ENCODE measurements around the gene ZNF71.

The ZNF71 gene

DNA sequence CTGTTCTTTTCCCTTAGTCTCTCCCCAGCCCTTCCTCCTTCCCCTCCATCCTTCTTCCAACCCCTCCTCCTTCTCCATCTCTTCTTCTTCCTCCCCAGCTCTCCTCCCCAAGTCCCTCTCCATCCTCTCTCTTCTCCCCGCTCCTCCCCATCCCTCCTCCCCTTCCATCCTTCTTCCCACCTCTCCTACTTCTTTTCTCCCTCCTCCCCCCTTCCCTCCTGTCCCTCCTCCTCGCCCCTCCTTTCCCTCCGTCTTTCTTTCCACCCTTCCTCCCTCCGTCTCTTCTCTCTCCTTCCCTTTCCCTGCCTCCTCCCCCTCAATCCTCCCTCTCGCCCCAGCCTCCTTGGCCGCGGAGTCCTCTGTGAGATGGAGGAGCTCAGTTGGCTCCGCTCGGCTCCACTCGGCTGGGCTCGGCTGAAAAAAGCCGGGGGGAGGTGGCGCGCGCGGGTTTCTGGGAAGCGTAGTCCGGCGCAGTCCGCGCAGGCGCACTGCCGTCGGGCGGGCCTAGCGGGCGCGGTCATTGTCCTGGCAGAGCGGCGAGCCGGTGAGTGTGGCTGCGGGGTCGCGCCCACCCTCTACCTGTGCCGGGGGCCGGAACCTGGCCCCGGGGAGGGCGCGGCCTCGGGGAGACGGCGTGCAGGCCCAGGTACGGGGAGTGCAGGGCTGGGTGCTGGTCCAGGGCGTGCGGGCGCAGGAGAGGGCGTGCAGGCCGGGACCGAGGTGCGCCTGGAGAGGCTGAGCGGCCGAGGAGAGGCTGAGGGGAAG lies at the start of gene ZNF71:
ZNF71 (plus strand) TSS at position 520 of the 765 bp plus-strand sequence. CDS start 6,257 bp downstream, outside the sequence.
- DNase-seq (ENCODE audit: low read depth), result peak; percentile 66

DNA sequence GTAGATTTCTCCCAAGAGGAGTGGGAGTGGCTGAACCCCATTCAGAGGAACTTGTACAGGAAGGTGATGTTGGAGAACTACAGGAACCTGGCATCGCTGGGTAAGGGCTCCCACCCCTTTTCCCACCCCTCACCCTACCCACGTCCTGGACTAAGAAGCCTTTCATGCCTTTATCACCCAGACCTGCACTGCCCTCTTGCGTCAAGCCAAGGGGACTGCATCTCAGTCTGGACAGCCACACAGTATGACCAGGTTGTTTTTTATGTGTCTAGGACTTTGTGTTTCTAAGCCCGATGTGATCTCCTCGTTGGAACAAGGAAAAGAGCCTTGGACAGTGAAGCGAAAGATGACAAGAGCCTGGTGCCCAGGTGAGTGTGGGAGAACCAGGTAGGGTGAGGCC lies 47.6 kb upstream of the ZNF71 start:
- no peak for DNase-seq (ENCODE audit: low read depth)

DNA sequence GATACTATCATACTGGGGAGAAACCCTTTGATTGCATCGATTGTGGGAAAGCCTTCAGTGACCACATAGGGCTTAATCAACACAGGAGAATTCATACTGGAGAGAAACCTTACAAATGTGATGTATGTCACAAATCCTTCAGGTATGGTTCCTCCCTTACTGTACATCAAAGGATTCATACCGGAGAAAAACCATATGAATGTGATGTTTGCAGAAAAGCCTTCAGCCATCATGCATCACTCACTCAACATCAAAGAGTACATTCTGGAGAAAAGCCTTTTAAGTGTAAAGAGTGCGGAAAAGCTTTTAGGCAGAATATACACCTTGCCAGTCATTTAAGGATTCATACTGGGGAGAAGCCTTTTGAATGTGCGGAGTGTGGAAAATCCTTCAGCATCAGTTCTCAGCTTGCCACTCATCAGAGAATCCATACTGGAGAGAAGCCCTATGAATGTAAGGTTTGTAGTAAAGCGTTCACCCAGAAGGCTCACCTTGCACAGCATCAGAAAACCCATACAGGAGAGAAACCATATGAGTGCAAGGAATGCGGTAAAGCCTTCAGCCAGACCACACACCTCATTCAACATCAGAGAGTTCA lies 40.7 kb upstream of the ZNF71 start:
- no peak for DNase-seq (ENCODE audit: low read depth)

DNA sequence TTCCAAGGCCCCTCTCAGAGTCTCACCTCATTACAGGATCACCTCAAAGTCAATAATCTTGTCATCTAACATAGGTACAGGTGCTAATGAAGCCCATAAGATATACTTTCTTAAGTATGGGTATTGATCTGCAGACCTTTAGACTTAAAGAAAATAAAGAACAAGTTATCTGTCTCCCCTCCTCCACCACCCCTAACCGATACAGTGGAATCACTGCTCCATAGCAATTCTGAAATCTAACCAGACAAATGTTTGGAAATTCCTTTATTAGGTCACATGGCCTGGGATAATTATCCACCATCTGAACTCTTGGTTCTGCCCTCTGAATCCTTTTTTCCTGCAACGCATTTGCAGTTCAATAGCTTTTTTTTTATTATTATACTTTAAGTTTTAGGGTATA lies 32.3 kb upstream of the ZNF71 start:
- no peak for DNase-seq (ENCODE audit: low read depth)

DNA sequence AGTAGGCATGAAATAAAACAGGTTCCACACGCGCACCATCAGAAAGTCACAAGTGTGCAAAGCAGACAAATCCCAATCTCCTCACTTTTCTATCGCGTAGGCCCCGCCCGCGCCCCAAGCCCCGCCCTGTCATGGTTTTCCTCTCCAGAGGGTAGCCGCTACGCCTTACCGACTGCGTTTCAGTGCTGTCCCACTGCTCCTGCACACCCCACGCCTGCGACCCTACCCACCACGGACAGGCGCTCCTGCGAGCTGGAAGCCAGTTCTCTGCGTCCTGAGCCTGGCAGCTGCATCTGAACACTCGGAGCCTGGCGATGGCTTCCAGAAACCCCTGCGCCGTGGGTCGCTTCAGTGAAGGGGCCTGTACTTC lies 28.2 kb upstream of the ZNF71 start:
- DNase-seq (ENCODE audit: low read depth), result no peak

DNA sequence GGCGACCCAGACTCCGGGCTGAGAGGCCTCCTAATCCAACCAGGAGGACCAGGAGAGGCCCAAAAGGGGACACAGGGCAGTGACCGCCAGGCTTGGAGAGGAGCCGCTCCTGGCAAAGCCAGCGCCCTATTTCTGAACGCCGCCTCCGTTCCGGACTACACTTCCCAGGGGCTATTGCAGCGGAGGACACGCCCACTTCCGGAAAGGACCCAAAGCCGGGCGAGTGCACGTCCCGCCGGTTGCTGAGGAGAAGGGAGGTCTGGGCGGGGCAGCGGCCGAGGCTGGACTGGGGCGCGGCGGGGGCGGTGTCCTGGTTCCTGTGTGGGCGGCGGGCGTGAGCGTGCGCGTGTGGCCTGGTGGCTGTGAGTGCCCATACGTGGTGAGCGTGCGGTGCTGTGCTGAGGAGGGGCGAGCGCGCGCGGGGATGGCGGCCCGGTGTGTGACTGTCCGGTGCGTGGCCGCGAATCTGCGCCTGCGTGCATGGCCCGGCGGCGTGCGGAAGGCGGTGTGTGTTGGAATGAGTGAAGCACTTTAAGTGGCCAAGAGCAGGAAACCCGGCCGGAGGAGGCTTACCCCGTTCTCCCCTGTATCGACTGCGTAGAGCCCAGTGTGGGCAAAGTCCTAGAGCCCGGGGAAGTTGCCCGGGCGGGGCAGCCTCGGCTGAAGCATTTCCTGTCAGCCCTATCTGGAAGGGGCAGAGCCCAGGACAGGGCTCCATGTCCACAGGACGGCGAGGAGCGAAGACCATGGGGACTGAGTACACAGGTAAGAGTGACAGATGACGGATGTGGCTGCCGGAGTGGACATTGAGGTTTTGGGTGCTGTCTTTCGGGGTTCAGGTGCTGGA lies 27.6 kb upstream of the ZNF71 start, which contains the start of gene ZNF470:
ZNF470 (plus strand) TSS at position 195 of the 847 bp plus-strand sequence. CDS start 2,844 bp downstream, outside the sequence.
- DNase-seq (ENCODE audit: low read depth), result peak; percentile 66

DNA sequence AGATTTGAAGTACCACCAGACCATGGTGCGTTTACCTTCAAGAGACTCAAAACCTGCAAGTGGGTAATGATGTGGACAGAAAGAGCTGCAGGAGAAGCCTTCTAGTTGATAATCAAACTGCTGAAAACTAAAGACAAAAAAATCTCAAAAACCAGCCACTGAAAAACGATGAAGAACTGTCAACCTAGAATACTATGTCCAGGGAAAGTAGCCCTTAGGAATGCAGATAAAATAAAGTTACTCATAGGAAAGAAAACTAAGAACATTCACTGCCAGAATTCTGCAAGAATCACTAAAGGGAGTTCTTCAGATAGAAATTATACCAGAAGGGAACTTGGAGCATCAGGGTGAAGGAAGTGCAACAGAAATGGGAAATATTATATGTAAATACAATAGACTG lies 22.5 kb upstream of the ZNF71 start:
- DNase-seq (ENCODE audit: low read depth), result no peak

DNA sequence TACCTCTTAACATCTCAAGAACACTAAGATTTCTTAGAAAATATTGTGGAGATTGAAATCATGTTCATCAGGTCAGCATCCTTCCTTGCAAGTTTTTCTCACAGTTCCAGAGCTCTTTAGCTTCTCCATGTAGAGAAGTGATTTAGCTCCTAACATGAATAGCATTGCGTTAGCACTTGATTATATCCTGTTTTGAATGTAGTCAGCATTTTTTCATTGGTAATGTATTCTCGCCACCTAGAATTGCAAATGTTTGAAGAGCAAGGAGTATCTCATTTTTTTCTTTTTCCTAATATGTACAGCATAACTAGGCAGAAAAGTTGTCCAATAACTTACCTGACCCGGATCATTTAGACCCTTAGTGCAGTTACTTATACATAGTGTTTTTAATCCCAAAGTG lies 21.2 kb upstream of the ZNF71 start:
- no peak for DNase-seq (ENCODE audit: low read depth)

DNA sequence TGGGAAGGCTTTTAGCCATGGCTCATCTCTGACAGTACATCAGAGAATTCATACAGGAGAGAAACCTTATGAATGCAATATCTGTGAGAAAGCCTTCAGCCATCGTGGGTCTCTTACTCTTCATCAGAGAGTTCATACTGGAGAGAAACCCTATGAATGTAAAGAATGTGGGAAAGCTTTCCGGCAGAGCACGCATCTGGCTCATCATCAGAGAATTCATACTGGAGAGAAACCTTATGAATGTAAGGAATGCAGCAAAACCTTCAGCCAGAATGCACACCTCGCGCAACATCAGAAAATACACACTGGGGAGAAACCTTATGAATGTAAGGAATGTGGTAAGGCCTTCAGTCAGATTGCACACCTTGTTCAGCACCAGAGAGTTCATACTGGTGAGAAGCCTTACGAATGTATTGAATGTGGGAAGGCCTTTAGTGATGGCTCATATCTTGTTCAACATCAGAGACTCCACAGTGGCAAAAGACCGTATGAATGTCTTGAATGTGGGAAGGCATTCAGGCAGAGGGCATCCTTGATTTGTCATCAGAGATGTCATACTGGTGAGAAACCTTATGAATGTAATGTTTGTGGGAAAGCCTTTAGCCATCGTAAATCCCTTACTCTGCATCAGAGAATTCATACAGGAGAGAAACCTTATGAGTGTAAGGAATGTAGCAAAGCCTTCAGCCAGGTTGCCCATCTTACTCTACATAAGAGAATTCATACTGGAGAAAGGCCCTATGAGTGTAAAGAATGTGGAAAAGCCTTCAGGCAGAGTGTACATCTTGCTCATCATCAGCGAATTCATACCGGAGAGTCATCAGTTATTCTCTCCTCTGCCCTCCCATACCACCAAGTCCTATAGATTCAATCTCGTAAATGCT lies 17.1 kb upstream of the ZNF71 start:
- no peak for DNase-seq (ENCODE audit: low read depth)

DNA sequence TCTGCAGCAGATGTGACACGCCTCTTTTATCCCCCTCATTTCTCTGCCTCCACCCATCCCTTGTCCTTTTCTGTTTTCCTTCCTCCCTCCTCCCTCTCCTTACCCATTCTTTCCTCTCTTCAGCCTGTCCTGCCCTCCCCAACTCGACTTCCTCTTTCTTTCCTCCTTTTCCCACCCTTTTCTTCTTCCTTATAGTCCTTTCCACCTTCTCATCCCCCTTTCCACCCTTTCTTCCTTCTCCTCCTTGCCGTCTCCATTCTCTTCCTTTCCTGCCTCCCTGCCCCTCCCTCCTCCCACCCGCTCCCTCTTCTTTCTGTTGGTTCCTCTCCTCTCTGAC lies 688 bp upstream of the ZNF71 start:
- DNase-seq (ENCODE audit: low read depth), result no peak

DNA sequence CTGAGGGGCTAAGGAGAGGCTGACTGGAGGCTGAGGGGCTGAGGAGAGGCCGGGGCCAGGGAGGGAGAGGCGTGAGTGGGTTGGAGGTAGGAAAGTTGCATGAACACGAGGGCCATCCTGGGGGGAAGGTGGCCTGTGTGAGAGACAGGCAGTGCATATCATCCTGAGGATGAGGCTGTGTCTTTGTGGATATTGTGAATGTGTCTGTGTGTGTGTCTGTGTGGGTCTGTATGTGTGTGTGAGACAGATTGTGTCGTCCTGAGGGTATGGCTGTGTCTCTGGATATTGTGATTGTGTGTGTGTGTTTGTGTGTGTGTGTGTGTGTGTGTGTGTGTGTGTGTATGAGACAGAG lies 422 bp downstream of the ZNF71 start:
- DNase-seq (ENCODE audit: low read depth), result no peak

DNA sequence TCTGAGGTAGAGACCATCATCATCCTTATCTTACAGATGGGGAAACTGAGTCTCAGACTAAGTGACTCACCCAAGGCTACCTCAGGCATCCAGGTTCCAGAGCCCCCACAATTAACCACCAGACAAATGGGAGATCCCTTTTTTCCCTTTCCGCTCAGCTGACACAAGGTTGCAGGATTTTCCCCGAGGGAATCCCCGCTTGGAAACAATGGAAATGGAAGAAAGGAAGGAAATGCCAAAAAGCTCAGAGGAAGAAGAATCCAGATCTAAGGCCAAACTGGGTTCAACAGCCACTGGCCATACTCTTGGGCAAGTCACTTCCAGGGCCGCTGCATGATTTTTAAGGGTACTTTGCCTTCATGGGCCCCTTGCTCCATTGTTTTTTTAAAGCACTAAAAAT lies 1.6 kb downstream of the ZNF71 start:
- DNase-seq (ENCODE audit: low read depth), result no peak

DNA sequence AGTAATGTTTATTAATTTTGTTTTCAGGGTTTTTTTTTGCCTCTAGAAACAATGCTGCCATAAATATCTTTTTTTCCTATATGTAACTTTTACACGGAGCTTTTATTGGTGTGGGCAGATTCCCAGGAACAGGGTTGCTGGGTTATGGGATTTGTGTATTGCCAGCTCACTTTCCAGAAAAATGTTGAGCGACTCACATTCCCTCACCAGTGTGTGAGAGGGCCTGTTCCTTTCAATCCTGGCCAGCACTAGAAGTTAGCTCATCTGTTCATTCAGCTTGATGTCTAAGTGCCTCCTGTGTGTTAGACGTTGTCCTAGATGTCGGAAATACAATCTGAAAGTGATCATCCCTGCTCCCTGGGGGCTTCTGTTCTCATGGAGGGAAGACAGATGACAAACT lies 2.6 kb downstream of the ZNF71 start:
- DNase-seq (ENCODE audit: low read depth), result no peak

DNA sequence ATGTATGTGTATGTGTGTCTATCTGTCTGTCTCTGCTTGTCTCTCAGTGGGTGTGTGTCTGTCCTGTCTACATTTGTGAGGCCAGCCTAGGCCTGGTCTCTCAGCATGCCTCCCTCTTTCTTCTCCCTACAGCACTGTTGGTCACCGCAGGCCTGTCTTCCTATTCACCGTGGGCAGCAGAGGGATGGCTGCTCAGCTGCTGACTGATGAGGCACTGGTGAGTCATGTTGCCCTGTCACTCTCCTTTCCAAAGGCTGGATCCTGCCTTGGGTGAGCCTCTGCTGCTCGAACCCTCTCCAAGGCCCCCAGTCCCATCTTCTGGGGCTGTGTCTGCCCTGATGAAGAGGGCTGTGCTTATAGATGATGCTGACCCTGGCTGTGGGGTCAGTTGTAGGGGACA lies 6.3 kb downstream of the ZNF71 start:
- DNase-seq (ENCODE audit: low read depth), result no peak

DNA sequence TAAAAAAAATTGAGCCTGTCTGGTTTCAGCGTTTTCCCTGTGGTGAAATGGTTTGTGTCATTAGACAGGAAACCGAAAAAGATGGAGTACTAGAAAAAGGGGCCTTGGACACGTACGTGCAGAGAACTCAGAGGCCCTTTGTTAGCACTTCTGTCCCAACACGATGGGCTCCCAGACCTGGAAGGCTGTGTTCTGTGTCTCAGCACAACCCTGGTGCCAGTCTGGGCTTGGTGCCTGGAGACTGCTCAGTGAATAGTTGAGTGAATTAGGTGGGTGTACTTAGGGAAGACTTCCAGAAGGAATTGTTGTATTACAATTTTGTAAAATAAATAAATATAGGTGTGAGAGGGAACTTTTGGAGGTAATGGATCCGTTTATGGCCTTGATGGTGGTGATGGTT lies 8.7 kb downstream of the ZNF71 start:
- DNase-seq (ENCODE audit: low read depth), result no peak

DNA sequence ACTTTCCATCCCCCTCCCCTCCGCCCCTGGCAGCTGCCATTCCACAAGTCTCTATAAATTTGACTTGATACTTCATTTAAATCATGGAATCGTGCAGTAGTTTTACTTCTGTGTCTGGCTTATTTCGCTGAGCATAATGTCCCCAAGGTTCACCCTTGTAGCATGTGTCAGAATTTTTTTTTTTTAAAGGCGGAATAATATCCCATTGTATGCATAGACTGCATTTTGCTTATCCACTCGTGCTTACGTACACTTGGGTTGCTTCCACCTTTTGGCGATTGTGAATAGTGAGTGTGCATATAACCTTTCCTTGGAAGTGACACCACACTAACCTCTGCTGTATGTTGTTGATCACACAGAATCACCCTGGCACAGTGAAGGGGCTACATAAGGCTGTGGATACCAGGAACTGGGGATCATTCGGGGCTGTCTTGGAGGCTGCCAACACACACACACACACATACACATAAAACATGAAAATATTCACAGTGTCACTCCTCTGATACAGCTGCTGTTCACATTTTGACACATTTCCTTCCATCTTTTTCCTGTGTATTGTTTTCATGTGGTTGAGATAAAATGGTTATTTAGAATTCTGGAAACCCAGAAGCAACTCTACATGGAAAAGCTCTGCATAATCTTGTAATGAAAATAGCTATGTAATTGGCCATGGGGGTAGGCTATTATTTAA lies 13.3 kb downstream of the ZNF71 start:
- no peak for DNase-seq (ENCODE audit: low read depth)

DNA sequence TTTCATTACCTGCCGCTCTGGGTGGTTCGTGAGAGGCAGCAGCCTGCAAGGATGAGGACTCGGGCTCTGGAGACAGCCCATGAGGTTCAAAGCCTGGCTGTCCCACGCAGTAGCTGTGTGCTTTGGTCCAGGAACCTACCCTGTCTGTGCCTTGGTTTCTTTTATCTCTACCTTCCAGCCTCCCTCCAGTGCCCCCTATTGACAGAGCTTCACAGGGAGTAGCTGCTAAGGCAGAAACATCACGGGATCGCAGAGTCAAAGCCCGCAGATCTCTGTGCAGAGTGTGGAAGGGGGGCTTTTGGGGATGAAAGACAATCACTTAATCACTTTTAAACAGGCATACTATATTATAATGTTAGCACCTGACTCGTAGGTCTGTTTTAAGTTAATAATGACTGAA lies 16.2 kb downstream of the ZNF71 start:
- no peak for DNase-seq (ENCODE audit: low read depth)

DNA sequence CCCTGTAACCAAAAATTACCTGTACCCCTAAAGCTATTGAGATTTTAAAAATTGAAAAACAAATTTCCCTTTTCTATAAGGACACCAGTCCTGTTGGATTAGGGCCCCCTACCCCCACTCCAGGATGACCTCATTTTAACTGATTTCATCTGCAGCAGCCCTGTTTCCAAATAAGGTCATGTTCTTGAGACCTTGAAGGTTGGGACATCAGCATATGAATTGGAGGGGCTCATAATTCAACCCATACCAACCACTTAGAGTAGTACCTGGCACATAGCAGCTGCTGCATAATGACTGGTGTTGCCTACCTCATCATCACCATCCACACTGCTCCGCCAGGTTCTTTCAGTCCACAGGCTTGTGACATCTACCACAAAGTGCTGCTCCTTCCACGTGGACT lies 17.6 kb downstream of the ZNF71 start:
- DNase-seq (ENCODE audit: low read depth), result no peak

DNA sequence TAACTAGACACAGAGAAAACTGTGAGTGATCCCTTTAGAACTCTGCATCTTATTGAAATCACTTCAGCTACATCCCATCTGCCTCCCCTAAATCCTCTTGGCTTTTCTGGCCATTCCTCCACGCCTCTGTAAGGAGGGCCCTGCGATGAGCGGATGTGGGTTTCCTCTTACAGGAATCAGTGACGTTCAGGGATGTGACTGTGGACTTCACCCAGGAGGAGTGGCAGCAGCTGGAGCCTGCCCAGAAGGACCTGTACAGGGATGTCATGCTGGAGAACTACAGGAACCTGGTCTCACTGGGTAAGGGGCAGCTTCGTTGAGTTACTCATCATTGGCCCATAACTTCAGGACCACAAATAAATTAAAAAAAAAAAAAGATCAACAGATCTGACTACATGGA lies 18.5 kb downstream of the ZNF71 start:
- DNase-seq (ENCODE audit: low read depth), result no peak

DNA sequence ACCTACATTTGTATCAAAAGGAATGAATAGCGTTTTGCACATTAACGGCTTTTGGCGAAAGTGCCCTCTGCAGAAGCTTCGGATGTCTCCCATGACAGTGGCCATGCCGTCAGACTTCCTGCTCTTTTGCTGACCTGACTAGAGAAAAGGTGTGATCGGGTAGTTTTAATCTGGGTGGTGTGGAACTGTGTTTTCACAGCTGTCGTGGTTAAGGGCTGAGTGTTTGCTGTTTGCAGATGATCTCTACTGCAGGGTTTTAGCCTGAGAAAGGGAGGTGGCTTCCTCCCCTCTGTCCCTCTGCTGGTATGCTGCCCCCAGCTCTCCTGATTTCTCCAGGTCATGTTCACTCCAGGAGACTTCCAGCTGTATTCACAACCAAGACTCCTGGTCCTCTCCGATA lies 22.4 kb downstream of the ZNF71 start:
- no peak for DNase-seq (ENCODE audit: low read depth)

DNA sequence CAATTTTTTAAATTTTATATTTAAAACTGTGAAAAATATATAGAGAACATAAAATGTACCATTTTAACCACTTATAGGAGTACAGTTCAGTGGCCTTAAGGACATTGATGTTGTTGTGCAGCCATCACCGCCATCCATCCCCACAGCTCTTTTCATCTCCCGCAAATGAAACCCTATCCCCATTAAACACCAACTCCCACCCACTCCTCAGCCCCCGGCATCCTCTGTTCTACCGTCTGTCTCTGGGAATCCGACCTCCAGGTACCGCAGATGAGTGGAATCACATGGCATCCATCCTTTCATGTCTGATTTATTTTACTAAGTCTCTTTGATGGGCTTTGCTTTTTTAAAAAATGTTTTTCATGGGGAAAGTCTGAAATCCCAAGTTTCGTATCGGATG lies 24.0 kb downstream of the ZNF71 start:
- no peak for DNase-seq (ENCODE audit: low read depth)

DNA sequence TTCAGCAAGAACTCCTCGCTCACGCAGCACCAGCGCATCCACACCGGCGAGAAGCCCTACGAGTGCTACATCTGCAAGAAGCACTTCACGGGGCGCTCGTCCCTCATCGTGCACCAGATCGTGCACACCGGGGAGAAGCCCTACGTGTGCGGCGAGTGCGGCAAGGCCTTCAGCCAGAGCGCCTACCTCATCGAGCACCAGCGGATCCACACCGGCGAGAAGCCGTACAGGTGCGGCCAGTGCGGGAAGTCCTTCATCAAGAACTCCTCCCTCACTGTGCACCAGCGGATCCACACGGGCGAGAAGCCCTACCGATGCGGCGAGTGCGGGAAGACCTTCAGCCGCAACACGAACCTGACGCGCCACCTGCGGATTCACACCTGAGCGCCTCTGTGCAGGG lies 27.3 kb downstream of the ZNF71 start:
- DNase-seq (ENCODE audit: low read depth), result no peak

All from HS-27A (cell line).